Measurements from ENCODE around the gene CAPN15. TPM values are rescaled to one million over a fixed set of nuclear protein-coding genes. Genes with fewer than 3 reads are reported as not detected.
A peak's percentile ranks its signal among the peaks of the same experiment; 100 is the strongest.

Gene CAPN15
- total RNA-seq, 2 donors from 2014 or later = 55.3 to 76.1 TPM

DNA sequence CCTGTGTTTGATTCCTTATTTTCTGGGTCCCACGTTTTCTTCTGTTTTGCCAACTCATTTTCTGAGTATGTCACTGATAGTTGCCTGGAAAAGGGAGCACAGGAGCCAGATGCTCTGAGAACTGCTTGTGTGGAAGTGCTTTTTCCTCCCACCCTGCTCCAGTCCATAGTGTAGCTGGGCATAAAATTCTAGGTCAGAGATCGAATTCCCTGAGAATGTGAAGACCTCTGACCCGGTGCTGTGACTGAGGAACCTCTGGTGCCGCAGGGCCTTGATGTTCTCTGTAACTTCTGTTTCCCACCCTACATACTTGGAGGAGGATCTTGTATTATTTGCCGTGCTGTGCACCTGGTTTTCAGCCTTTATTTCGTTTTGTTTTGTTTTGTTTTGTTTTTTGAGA, 19.5 kb upstream of the CAPN15 start:
- 85 to 87% methylated on average over 6 of the region's 6 CpGs for WGBS, 2 experiments (ENCODE audit: insufficient coverage in 1 of 2, insufficient read length in 1 of 2)
- Mint-ChIP-seq H3K4me3 (no peak overlapping the region), H3K27ac (peak overlapping the region; percentile 41)

DNA sequence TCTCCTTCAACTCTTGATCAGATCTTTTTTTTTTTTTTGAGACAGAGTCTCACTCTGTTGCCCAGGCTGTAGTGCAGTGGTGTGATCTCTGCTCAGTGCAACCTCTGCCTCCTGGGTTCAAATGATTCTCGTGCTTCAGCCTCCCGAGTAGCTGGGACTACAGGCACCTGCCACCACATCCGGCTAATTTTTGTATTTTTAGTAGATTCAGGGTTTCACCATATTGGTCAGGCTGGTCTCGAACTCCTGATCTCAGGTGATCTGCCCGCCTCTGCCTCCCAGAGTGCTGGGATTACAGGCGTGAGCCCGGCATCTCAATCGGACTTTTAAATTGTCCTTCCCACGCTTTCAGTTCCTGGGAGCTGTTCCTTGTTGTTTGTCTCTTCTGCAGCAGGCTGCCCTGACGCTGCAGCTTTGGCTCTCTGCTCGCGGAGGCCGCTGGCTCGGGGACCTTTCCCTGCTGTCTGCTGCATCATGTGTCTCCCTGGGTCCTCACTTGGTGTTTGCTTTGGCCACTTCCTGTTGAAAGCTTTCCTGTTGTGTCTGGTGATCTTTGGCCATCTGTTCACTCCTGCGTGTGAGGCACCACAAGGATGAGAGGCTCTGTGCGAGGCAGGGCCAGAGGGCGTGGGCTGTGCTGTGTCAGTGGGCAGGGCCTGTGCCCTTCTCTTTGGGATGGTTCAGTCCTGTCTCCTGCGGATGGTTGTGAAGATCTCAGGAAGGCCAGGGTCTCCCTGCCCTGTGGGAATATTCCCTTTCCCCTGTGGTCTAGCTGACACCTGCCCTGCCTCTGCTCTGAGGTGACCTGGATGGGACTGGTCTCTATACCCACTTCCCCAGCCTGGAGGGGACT, 18.4 kb upstream of the CAPN15 start:
- 94% methylated on average over 17 to 18 of the region's 18 CpGs for WGBS, 2 experiments (ENCODE audit: insufficient coverage in 1 of 2, insufficient read length in 1 of 2)
- peak overlapping the region; percentile 19 for H3K27ac Mint-ChIP-seq
- peaks cover 3% of the 10 kb centered on the region for H3K36me3 ChIP-seq (ENCODE audit: control insufficient read depth, insufficient read depth, low read length)
- H3K4me1 ChIP-seq (ENCODE audit: control insufficient read depth, insufficient read depth, low read length) = no peaks in the 10 kb centered on the region
- H3K27ac ChIP-seq (ENCODE audit: low read depth, low read length) = peak overlapping the region; percentile 32
- no peak overlapping the region for H3K4me3 ChIP-seq (ENCODE audit: low read length)
- H3K9me3 Mint-ChIP-seq = no peaks in the 10 kb centered on the region
- H3K27me3 ChIP-seq (ENCODE audit: control insufficient read depth, insufficient read depth, low read length, poor library complexity, severe bottlenecking) = no peaks in the 10 kb centered on the region
- DNase-seq = no peak
- H3K4me1 Mint-ChIP-seq = no peaks in the 10 kb centered on the region
- no peak overlapping the region for H3K4me3 Mint-ChIP-seq
- TF ChIP-seq, protein P1, sequence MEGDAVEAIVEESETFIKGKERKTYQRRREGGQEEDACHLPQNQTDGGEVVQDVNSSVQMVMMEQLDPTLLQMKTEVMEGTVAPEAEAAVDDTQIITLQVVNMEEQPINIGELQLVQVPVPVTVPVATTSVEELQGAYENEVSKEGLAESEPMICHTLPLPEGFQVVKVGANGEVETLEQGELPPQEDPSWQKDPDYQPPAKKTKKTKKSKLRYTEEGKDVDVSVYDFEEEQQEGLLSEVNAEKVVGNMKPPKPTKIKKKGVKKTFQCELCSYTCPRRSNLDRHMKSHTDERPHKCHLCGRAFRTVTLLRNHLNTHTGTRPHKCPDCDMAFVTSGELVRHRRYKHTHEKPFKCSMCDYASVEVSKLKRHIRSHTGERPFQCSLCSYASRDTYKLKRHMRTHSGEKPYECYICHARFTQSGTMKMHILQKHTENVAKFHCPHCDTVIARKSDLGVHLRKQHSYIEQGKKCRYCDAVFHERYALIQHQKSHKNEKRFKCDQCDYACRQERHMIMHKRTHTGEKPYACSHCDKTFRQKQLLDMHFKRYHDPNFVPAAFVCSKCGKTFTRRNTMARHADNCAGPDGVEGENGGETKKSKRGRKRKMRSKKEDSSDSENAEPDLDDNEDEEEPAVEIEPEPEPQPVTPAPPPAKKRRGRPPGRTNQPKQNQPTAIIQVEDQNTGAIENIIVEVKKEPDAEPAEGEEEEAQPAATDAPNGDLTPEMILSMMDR (conservative IDR thresholded peaks at IDR 0.05) = no peak
- H3K9me3 ChIP-seq (ENCODE audit: control insufficient read depth, low read length) = no peaks in the 10 kb centered on the region
- no peak overlapping the region for H3K9ac ChIP-seq (ENCODE audit: extremely low read depth, low read length, poor library complexity, severe bottlenecking)
- H3K36me3 Mint-ChIP-seq (ENCODE audit: low read depth) = peaks cover 26% of the 10 kb centered on the region
- no peaks in the 10 kb centered on the region for H3K27me3 Mint-ChIP-seq (ENCODE audit: insufficient read depth)

More for the DNA sequence above, 19.5 kb upstream of the CAPN15 start:
- H3K9ac ChIP-seq (ENCODE audit: extremely low read depth, low read length, poor library complexity, severe bottlenecking) = no peak overlapping the region
- H3K36me3 Mint-ChIP-seq (ENCODE audit: low read depth) = peaks cover 22% of the 10 kb centered on the region
- H3K27me3 Mint-ChIP-seq (ENCODE audit: insufficient read depth) = no peaks in the 10 kb centered on the region
- peaks cover 3% of the 10 kb centered on the region for H3K36me3 ChIP-seq (ENCODE audit: control insufficient read depth, insufficient read depth, low read length)
- no peak for DNase-seq
- TF ChIP-seq, protein P1 (conservative IDR thresholded peaks at IDR 0.05) = no peak
- H3K27ac ChIP-seq (ENCODE audit: low read depth, low read length) = no peak overlapping the region
- H3K4me1 Mint-ChIP-seq = no peaks in the 10 kb centered on the region
- H3K4me1 ChIP-seq (ENCODE audit: control insufficient read depth, insufficient read depth, low read length) = no peaks in the 10 kb centered on the region
- H3K9me3 Mint-ChIP-seq = no peaks in the 10 kb centered on the region
- H3K27me3 ChIP-seq (ENCODE audit: control insufficient read depth, insufficient read depth, low read length, poor library complexity, severe bottlenecking) = no peaks in the 10 kb centered on the region
- no peak overlapping the region for H3K4me3 ChIP-seq (ENCODE audit: low read length)
- no peaks in the 10 kb centered on the region for H3K9me3 ChIP-seq (ENCODE audit: control insufficient read depth, low read length)

DNA sequence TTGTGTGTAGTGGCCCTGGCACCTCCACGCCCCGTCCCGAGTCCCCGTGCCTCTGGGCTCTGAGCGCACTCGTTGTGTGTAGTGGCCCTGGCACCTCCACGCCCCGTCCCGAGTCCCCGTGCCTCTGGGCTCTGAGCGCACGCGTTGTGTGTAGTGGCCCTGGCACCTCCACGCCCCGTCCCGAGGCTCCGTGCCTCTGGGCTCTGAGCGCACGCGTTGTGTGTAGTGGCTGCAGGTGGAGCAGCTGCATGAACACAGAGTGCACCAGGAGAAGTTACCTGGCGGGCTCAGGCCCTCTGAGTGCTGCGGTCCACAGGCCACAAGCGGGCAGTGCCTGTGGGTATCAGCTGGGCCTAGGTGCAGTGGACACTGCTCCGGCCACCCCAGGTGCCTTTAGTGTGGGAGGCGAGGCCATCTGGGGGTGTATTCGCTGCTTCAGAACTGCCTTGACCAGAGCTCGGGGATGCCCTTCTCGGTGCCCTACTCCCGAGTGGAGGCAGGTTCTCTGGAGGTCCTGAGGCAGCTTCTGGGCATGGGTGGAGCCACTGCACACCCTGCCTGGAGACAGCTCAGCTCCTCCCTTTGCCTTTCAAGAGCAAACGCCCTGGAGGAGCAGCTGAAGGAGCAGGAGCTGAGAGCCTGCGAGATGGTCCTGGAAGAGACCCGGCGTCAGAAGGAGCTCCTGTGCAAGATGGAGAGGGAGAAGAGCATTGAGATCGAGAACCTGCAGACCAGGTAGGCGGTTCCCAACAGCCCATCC, 17.3 kb upstream of the CAPN15 start:
- Histone ChIP-seq H3K27me3 (ENCODE audit: control insufficient read depth, insufficient read depth, low read length, poor library complexity, severe bottlenecking) (no peaks in the 10 kb centered on the region), H3K9me3 (ENCODE audit: control insufficient read depth, low read length) (no peaks in the 10 kb centered on the region), H3K36me3 (ENCODE audit: control insufficient read depth, insufficient read depth, low read length) (peaks cover 5% of the 10 kb centered on the region), H3K4me3 (ENCODE audit: low read length) (no peak overlapping the region), H3K9ac (ENCODE audit: extremely low read depth, low read length, poor library complexity, severe bottlenecking) (no peak overlapping the region), H3K27ac (ENCODE audit: low read depth, low read length) (no peak overlapping the region), H3K4me1 (ENCODE audit: control insufficient read depth, insufficient read depth, low read length) (no peaks in the 10 kb centered on the region)
- Mint-ChIP-seq H3K27ac (no peak overlapping the region), H3K4me3 (no peak overlapping the region), H3K9me3 (no peaks in the 10 kb centered on the region), H3K36me3 (ENCODE audit: low read depth) (peaks cover 32% of the 10 kb centered on the region), H3K27me3 (ENCODE audit: insufficient read depth) (no peaks in the 10 kb centered on the region), H3K4me1 (no peaks in the 10 kb centered on the region)
- DNase-seq = no peak
- TF ChIP-seq, protein P1 (conservative IDR thresholded peaks at IDR 0.05) = no peak
- 96% methylated on average over 20 to 35 of the region's 35 CpGs for WGBS, 2 experiments (ENCODE audit: insufficient coverage in 1 of 2, insufficient read length in 1 of 2)

Measured in endodermal cell (in vitro differentiated cells).